Astrocyte of the cerebellum (primary cell): Measurements from ENCODE around the gene DOC2A.

Source experiments
- DNase-seq: peaks from one replicate; pipeline ENCODE4 v3.0.0-alpha.2; 2011; ENCODE audit warnings: low read depth
- H3K4me3 ChIP-seq: 2 replicates; pipeline ENCODE4 v1.5.1; 2011; ENCODE audit warnings: mild to moderate bottlenecking, low read depth, low read length, moderate library complexity
- in situ Hi-C: cut with HindIII; loops from 2 replicates; pipeline ENCODE4 v1.10.0; 2017; ENCODE audit warnings: low sequenced_read_pairs
- TF ChIP-seq, protein P1 (sequence below): IDR thresholded peaks from 2 replicates; pipeline ENCODE4 v1.5.1; 2012; ENCODE audit warnings: low read length, low read depth, moderate library complexity, mild to moderate bottlenecking; ENCODE audit errors: missing control alignments

The DOC2A gene

DNA sequence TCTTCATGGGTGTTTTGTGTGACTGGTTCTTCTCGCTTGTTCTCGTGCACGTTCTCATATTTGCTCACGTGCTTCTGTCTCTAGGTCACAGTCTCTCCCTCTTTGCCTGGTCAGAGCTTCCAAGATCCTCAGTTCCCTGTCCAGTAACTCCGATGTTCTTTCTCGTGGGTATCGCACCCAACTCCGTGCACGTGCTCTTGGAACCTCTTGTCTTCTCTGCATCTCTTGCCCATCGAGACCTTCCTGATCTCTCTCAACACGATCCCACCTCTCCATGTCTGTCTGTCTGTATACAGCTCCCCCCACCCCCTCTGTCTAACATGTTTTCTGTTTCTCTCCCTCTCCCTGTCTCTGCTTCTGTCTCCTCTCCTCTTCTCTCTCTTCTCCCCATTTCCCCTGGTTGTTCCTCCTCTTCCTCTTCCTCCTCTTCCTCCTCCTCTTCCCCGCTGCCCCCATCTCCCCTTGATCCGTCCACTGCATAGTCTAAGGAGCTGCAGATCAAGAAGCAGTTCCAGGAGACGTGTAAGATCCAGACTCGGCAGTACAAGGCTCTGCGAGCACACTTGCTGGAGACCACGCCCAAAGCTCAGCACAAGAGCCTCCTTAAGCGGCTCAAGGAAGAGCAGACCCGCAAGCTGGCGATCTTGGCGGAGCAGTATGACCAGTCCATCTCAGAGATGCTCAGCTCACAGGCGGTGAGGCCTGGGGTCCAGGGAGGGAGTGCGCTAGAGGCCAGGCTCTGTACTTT is 21.5 kb downstream of the DOC2A start:
- in situ Hi-C loops, result no loop called here
- TF ChIP-seq, protein P1, sequence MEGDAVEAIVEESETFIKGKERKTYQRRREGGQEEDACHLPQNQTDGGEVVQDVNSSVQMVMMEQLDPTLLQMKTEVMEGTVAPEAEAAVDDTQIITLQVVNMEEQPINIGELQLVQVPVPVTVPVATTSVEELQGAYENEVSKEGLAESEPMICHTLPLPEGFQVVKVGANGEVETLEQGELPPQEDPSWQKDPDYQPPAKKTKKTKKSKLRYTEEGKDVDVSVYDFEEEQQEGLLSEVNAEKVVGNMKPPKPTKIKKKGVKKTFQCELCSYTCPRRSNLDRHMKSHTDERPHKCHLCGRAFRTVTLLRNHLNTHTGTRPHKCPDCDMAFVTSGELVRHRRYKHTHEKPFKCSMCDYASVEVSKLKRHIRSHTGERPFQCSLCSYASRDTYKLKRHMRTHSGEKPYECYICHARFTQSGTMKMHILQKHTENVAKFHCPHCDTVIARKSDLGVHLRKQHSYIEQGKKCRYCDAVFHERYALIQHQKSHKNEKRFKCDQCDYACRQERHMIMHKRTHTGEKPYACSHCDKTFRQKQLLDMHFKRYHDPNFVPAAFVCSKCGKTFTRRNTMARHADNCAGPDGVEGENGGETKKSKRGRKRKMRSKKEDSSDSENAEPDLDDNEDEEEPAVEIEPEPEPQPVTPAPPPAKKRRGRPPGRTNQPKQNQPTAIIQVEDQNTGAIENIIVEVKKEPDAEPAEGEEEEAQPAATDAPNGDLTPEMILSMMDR, result no peak
- H3K4me3 ChIP-seq, result no peak overlapping the region

DNA sequence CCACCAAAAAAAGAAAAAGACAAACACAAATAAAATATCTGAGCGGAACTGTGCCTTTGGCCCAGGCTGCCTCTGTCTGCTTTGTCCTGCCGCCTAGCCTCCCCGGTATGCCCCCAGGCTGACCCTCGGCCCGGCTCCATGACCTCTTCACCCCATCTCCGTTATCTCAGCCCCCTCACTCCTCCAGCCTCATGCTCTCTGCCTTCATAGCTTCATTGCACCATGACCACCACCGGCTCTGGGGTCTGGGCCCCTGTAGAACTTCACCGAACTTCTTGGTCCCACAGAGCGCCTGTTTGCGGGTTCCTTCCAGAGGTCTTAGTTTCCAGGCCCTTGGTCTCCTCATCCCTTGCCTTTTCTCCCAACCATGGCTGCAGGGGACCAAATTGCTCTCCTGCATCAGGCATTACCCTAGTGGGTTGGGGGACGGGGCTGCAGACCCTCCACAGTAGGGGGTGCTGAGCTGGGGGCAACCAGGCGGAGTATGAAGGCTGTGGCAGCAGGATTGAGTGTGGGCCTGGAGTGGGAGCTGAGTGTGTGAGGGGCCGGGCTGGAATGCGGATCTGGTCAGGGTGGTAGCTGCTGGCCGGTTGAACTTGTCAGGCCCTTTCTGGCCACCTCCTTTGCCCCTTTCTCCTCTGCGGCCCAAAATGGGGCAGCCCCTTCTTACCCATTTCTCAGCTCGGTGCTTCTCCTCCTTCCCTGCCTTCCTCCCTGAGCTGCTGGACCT is 22.3 kb downstream of the DOC2A start:
- DNase-seq, result no peak
- in situ Hi-C loops, result no loop called here
- TF ChIP-seq, protein P1, result no peak
- no peak overlapping the region for H3K4me3 ChIP-seq

More for the DNA sequence above, 21.5 kb downstream of the DOC2A start:
- no peak for DNase-seq

- no peak overlapping the region for H3K4me3 ChIP-seq
- in situ Hi-C loops, result no loop called here
- TF ChIP-seq, protein P1, result no peak
- no peak for DNase-seq
These were observed 23.3 kb downstream of the DOC2A start for GRCh38 chr16:29987371-29988085.

- TF ChIP-seq, protein P1, result no peak
- H3K4me3 ChIP-seq, result no peak overlapping the region
- in situ Hi-C loops, result no loop called here
- no peak for DNase-seq
These were observed 23.9 kb downstream of the DOC2A start for GRCh38 chr16:29986931-29987330.

DNA sequence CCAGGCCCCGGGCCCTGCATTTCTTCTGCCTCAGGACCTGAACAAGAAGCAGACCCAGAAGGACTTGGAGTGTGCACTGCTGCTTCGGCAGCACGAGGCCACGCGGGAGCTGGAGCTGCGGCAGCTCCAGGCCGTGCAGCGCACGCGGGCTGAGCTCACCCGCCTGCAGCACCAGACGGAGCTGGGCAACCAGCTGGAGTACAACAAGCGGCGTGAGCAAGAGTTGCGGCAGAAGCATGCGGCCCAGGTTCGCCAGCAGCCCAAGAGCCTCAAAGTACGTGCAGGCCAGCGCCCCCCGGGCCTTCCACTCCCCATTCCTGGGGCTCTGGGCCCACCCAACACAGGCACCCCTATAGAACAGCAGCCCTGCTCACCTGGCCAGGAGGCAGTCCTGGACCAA is 24.6 kb downstream of the DOC2A start:
- TF ChIP-seq, protein P1, result no peak

GRCh38 chr16:29985271-29985811 is 25.5 kb downstream of the DOC2A start:
- TF ChIP-seq, protein P1, result no peak
- no peak overlapping the region for H3K4me3 ChIP-seq
- no peak for DNase-seq
- in situ Hi-C loops, result no loop called here

More for the DNA sequence above, 24.6 kb downstream of the DOC2A start:
- no peak overlapping the region for H3K4me3 ChIP-seq
- in situ Hi-C loops, result no loop called here
- DNase-seq, result no peak
